ENCODE data around the gene SLC25A30.
"Not testable (repeated sequence)": the region's sequence is repeated elsewhere in the genome, so short reads cannot be mapped to it uniquely, and the experiment has no call there.

SLC25A30 gene

GRCh38 chr13:45369116-45369515, 49.1 kb downstream of the SLC25A30 start:
- DNase-seq = peak in 10 of 56 donors; percentile 2 to 62 (median 16)

GRCh38 chr13:45368571-45368970, 49.6 kb downstream of the SLC25A30 start:
- DNase-seq = no peak

GRCh38 chr13:45368005-45368404, 50.2 kb downstream of the SLC25A30 start:
- DNase-seq = no peak

GRCh38 chr13:45367358-45367757, 50.8 kb downstream of the SLC25A30 start:
- peak in 30 of 56 donors; percentile 3 to 73 (median 25) for DNase-seq

GRCh38 chr13:45365558-45365885, 52.7 kb downstream of the SLC25A30 start:
- no peak for DNase-seq

GRCh38 chr13:45364876-45365557, 53.2 kb downstream of the SLC25A30 start:
- peak in 1 of 56 donors; percentile 1 for DNase-seq

- no peak for DNase-seq
These were observed 55.2 kb downstream of the SLC25A30 start for GRCh38 chr13:45362939-45363338.

GRCh38 chr13:45361596-45362206, 56.5 kb downstream of the SLC25A30 start:
- DNase-seq = no peak

GRCh38 chr13:45356966-45357672, 61.1 kb downstream of the SLC25A30 start:
- no peak for DNase-seq

GRCh38 chr13:45353895-45354294, 64.3 kb downstream of the SLC25A30 start:
- no peak for DNase-seq

GRCh38 chr13:45352031-45352430, 66.1 kb downstream of the SLC25A30 start:
- peak in 9 of 56 donors; percentile 3 to 45 (median 28) for DNase-seq

GRCh38 chr13:45350152-45350551, 68.0 kb downstream of the SLC25A30 start:
- DNase-seq = no peak

- DNase-seq = no peak
These were observed 68.7 kb downstream of the SLC25A30 start for GRCh38 chr13:45349438-45349837.

- DNase-seq = not testable (repeated sequence)
These were observed 74.1 kb downstream of the SLC25A30 start for GRCh38 chr13:45344064-45344463.

Data from nucleus accumbens (tissue), 56 donors.